ENCODE measurements around the gene PCBP3.
"Not testable (repeated sequence)": the region's sequence is repeated elsewhere in the genome, so short reads cannot be mapped to it uniquely, and the experiment has no call there.

- TF ChIP-seq, protein P1, sequence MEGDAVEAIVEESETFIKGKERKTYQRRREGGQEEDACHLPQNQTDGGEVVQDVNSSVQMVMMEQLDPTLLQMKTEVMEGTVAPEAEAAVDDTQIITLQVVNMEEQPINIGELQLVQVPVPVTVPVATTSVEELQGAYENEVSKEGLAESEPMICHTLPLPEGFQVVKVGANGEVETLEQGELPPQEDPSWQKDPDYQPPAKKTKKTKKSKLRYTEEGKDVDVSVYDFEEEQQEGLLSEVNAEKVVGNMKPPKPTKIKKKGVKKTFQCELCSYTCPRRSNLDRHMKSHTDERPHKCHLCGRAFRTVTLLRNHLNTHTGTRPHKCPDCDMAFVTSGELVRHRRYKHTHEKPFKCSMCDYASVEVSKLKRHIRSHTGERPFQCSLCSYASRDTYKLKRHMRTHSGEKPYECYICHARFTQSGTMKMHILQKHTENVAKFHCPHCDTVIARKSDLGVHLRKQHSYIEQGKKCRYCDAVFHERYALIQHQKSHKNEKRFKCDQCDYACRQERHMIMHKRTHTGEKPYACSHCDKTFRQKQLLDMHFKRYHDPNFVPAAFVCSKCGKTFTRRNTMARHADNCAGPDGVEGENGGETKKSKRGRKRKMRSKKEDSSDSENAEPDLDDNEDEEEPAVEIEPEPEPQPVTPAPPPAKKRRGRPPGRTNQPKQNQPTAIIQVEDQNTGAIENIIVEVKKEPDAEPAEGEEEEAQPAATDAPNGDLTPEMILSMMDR (IDR thresholded peaks at IDR 0.05; ENCODE audit: insufficient read depth, low read length): not testable (repeated sequence)
- TF ChIP-seq, protein P2, sequence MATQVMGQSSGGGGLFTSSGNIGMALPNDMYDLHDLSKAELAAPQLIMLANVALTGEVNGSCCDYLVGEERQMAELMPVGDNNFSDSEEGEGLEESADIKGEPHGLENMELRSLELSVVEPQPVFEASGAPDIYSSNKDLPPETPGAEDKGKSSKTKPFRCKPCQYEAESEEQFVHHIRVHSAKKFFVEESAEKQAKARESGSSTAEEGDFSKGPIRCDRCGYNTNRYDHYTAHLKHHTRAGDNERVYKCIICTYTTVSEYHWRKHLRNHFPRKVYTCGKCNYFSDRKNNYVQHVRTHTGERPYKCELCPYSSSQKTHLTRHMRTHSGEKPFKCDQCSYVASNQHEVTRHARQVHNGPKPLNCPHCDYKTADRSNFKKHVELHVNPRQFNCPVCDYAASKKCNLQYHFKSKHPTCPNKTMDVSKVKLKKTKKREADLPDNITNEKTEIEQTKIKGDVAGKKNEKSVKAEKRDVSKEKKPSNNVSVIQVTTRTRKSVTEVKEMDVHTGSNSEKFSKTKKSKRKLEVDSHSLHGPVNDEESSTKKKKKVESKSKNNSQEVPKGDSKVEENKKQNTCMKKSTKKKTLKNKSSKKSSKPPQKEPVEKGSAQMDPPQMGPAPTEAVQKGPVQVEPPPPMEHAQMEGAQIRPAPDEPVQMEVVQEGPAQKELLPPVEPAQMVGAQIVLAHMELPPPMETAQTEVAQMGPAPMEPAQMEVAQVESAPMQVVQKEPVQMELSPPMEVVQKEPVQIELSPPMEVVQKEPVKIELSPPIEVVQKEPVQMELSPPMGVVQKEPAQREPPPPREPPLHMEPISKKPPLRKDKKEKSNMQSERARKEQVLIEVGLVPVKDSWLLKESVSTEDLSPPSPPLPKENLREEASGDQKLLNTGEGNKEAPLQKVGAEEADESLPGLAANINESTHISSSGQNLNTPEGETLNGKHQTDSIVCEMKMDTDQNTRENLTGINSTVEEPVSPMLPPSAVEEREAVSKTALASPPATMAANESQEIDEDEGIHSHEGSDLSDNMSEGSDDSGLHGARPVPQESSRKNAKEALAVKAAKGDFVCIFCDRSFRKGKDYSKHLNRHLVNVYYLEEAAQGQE (IDR thresholded peaks at IDR 0.05; ENCODE audit: insufficient replicate concordance, low read depth): not testable (repeated sequence)
- 0 out of 2 replicates have a peak, but pooled peaks have one; percentile 29 for TF ChIP-seq POLR2AphosphoS5 (IDR thresholded peaks at IDR 0.05; ENCODE audit: low read depth)
- TF ChIP-seq GABPA (IDR thresholded peaks at IDR 0.05; ENCODE audit: low read depth): not testable (repeated sequence)
These were observed 189.3 kb downstream of the PCBP3 start for GRCh38 chr21:45832741-45833235.
